Gastroesophageal sphincter (tissue), 3 donors: Measurements from ENCODE around the gene PGAP3.

Experiments used
- POLR2A ChIP-seq, 2 donors: fragments of 450-650 bp; IDR thresholded peaks; one replicate each; pipeline ENCODE4 v1.6.1; 2017; ENCODE audit warnings: antibody characterized with exemption in 2 of 2, mild to moderate bottlenecking in 2 of 2, moderate library complexity in 1 of 2
- TF ChIP-seq, protein P1 (sequence below), 4 experiments: fragments of 200-600 bp in 2 of 4; fragments of 450-650 bp in 2 of 4; sonication (generic) in 1 of 4; IDR thresholded peaks; one replicate each; pipeline ENCODE4 v1.5.1; 2017 to 2019; ENCODE audit warnings: antibody characterized with exemption in 4 of 4, mild to moderate bottlenecking in 2 of 4, moderate library complexity in 2 of 4

- TF ChIP-seq, protein P1, sequence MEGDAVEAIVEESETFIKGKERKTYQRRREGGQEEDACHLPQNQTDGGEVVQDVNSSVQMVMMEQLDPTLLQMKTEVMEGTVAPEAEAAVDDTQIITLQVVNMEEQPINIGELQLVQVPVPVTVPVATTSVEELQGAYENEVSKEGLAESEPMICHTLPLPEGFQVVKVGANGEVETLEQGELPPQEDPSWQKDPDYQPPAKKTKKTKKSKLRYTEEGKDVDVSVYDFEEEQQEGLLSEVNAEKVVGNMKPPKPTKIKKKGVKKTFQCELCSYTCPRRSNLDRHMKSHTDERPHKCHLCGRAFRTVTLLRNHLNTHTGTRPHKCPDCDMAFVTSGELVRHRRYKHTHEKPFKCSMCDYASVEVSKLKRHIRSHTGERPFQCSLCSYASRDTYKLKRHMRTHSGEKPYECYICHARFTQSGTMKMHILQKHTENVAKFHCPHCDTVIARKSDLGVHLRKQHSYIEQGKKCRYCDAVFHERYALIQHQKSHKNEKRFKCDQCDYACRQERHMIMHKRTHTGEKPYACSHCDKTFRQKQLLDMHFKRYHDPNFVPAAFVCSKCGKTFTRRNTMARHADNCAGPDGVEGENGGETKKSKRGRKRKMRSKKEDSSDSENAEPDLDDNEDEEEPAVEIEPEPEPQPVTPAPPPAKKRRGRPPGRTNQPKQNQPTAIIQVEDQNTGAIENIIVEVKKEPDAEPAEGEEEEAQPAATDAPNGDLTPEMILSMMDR (IDR thresholded peaks at IDR 0.05) = no peak
- TF ChIP-seq POLR2A (IDR thresholded peaks at IDR 0.05) = no peak
Observed at GRCh38 chr17:39650121-39650579, 37.7 kb downstream of the PGAP3 start.
